ENCODE data around the gene INVS. TPM values are rescaled to one million over a fixed set of nuclear protein-coding genes. Genes with fewer than 3 reads are reported as not detected.
"Not testable (repeated sequence)": the region's sequence is repeated elsewhere in the genome, so short reads cannot be mapped to it uniquely, and the experiment has no call there.

The INVS gene
- total RNA-seq, 6 donors from 2014 or later: 14.7 to 43.0 (median 23.3) TPM

DNA sequence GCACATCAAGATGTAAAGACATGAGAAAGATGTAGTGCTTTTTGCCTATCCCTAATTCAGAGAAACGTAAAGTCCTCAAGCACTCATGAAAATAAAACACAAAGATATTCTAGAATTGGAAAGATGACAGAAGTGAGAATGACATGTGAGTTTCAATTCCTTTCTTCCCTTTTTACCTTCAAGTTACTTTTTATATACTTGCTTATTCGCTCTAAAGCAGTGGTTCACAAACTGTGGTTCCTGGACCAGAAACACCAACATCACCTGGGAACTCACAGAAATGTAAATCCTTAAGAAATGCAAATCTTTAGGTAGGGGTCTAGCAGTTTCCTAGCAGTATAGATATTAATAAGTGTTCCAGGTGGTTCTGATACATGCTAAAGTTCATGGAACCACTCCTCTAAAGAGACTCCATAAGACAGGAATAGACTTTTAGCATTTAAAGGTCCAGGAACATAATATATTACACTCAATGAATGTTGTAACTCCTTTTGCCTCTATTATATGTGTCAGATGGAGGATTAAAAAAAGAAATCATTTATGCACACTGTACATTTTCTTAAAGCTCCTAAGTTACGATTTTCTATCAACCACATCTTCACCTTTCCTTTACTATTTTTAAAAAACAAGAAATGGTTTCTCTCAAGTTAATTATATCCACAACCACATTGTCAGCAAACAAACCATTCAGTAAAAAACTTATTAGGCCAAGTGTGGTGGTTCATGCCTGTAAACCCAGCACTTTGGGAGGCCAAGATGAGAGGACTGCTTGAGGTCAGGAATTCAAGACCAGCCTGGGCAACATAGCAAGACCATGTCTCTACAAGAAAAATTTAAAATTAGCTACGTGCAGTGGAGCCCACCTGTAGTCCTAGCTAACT lies 40.1 kb upstream of the INVS start:
- WGBS, 2 donors: 84 to 91% methylated on average over 4 of the region's 4 CpGs
- ATAC-seq (ENCODE audit: low FRiP score in 2 of 2): no peak

DNA sequence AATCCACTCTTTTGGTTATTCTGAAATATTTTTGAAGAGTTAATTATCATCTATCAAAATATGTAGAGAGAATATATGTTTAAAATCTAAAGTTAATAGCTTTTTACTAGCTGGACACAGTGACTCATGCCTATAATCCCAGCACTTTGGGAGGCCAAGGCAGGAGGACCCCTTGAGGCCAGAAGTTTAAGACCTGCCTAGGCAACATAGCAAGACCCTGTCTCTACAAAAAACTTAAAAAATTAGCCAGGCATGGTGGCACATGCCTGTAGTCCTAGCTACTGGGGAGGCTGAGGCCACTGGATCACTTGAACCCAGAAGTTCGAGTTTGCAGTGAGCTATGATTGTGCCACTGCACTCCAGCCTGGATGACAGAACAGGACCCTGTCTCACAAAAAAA lies 36.4 kb upstream of the INVS start:
- WGBS, 2 donors: 92 to 100% methylated on average over 1 of the region's 1 CpG
- peaks cover 0 to 10% (median 10%) of the 10 kb centered on the region in 4 donors for H3K4me1 ChIP-seq
- DNase-seq; H3K4me3 ChIP-seq; ATAC-seq (ENCODE audit: low FRiP score in 2 of 2); H3K27ac ChIP-seq; H3K27me3 ChIP-seq; H3K9me3 ChIP-seq: not testable (repeated sequence)
- H3K36me3 ChIP-seq: peaks cover 0 to 16% (median 8%) of the 10 kb centered on the region in 4 donors

More for the DNA sequence above, 40.1 kb upstream of the INVS start:
- Histone ChIP-seq H3K36me3 (peaks cover 0 to 31% (median 8%) of the 10 kb centered on the region in 4 donors), H3K4me3 (no peak overlapping the region), H3K9me3 (no peaks in the 10 kb centered on the region), H3K27me3 (no peaks in the 10 kb centered on the region), H3K4me1 (peaks cover 0 to 3% (median 0%) of the 10 kb centered on the region in 4 donors), H3K27ac (no peak overlapping the region)
- no peak for DNase-seq
- TF ChIP-seq POLR2AphosphoS5 (IDR thresholded peaks at IDR 0.05) (no peak), POLR2A (IDR thresholded peaks at IDR 0.05) (no peak), EP300 (IDR thresholded peaks at IDR 0.05) (no peak)
- TF ChIP-seq, protein P1, sequence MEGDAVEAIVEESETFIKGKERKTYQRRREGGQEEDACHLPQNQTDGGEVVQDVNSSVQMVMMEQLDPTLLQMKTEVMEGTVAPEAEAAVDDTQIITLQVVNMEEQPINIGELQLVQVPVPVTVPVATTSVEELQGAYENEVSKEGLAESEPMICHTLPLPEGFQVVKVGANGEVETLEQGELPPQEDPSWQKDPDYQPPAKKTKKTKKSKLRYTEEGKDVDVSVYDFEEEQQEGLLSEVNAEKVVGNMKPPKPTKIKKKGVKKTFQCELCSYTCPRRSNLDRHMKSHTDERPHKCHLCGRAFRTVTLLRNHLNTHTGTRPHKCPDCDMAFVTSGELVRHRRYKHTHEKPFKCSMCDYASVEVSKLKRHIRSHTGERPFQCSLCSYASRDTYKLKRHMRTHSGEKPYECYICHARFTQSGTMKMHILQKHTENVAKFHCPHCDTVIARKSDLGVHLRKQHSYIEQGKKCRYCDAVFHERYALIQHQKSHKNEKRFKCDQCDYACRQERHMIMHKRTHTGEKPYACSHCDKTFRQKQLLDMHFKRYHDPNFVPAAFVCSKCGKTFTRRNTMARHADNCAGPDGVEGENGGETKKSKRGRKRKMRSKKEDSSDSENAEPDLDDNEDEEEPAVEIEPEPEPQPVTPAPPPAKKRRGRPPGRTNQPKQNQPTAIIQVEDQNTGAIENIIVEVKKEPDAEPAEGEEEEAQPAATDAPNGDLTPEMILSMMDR (IDR thresholded peaks at IDR 0.05): no peak

DNA sequence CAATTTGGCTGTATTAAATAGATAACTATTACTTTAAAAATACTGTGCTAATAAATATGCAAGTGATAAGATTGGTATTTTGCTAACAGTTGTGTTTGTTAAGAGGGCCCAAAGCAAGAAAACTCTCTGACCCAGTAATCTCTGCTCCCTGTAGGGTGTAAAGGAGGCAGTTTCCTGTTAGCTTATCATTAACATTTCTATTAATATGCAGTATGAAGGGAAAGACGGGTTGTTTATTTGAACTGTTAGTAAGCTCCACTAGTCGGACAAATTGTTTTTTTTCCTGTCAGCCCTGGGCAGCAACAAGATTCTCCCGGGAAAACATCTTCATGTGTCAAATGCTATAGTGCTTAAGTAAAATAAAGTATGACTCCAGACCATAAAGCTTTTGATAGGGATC lies 35.9 kb upstream of the INVS start:
- H3K27ac ChIP-seq: no peak overlapping the region
- ATAC-seq (ENCODE audit: low FRiP score in 2 of 2) (no peak), DNase-seq (no peak)
- H3K4me1 ChIP-seq: peaks cover 0 to 10% (median 10%) of the 10 kb centered on the region in 4 donors
- no peak overlapping the region for H3K4me3 ChIP-seq
- peaks cover 0 to 12% (median 8%) of the 10 kb centered on the region in 4 donors for H3K36me3 ChIP-seq
- no peak for TF ChIP-seq POLR2A (IDR thresholded peaks at IDR 0.05)
- TF ChIP-seq EP300 (IDR thresholded peaks at IDR 0.05): no peak
- TF ChIP-seq, protein P1 (IDR thresholded peaks at IDR 0.05): no peak
- TF ChIP-seq POLR2AphosphoS5 (IDR thresholded peaks at IDR 0.05): no peak
- H3K27me3 ChIP-seq: no peaks in the 10 kb centered on the region
- WGBS, 2 donors: 43 to 52% methylated on average over 3 of the region's 3 CpGs
- no peaks in the 10 kb centered on the region for H3K9me3 ChIP-seq

DNA sequence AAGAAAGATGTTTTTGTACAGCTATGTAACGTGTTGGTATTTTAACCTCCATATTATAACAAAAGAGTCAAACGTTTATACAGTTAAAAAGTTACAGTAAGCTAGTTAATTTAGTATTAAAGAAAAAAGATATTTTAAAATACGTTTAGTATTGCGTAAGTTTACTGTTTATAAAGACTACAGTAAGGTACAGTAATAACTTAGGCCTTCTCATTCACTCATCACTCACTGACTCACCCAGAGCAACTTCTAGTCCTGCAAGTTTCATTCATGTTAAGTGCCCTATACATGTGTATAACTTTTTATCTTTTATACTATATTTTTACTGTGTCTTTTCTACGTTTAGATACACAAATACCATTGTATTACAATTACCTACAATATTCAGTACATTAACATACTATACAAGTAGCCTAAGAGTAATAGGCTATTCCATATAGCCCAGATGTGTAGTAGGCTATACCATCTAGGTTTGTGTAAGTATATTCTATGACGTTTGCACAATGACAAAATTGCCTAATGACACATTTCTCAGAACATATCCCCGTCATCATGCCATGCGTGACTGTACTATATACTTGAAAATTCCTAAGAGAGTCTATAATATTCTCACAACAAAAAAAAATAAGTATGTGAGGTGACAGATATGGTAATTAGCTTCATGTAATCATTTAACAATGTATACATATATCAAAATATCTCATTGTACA lies 34.0 kb upstream of the INVS start:
- ATAC-seq (ENCODE audit: low FRiP score in 2 of 2) (no peak), DNase-seq (no peak)
- H3K4me1 ChIP-seq: peaks cover 0 to 10% (median 10%) of the 10 kb centered on the region in 4 donors
- no peaks in the 10 kb centered on the region for H3K27me3 ChIP-seq
- WGBS, 2 donors: 76 to 77% methylated on average over 8 of the region's 8 CpGs
- TF ChIP-seq POLR2A (IDR thresholded peaks at IDR 0.05) (no peak), POLR2AphosphoS5 (IDR thresholded peaks at IDR 0.05) (no peak), EP300 (IDR thresholded peaks at IDR 0.05) (no peak)
- TF ChIP-seq, protein P1 (IDR thresholded peaks at IDR 0.05): no peak
- no peaks in the 10 kb centered on the region for H3K9me3 ChIP-seq
- no peaks in the 10 kb centered on the region for H3K36me3 ChIP-seq
- H3K27ac ChIP-seq: no peak overlapping the region
- H3K4me3 ChIP-seq: no peak overlapping the region

DNA sequence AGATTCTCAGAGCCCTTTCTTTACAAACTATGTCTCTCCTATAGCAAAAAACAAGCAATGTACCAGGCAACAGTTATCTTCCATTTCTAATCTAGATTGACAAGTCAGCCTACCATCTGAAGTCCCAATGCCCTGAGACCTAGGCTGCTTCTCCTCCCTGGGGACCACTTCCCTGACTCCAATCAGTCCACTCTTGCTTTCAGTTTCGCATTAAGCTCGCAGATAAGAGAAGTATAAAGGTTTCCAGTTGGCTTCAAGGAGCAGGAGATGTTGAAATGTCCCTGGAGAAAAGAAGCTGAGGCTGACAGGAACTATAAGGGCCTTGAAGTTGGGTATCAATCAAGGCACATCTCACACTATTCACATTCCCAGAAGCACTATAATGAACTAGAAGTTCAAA lies 32.5 kb upstream of the INVS start:
- H3K27me3 ChIP-seq: no peaks in the 10 kb centered on the region
- WGBS, 2 donors: 26 to 34% methylated on average over 2 of the region's 2 CpGs
- no peak overlapping the region for H3K4me3 ChIP-seq
- ATAC-seq (ENCODE audit: low FRiP score in 2 of 2) (peak in 1 of 2 donors; percentile 53), DNase-seq (no peak)
- peak overlapping the region; percentile 2 to 75 (median 24) for H3K27ac ChIP-seq
- TF ChIP-seq, protein P1 (IDR thresholded peaks at IDR 0.05): no peak
- no peaks in the 10 kb centered on the region for H3K9me3 ChIP-seq
- peaks cover 4 to 10% (median 10%) of the 10 kb centered on the region in 4 donors for H3K4me1 ChIP-seq
- no peaks in the 10 kb centered on the region for H3K36me3 ChIP-seq

DNA sequence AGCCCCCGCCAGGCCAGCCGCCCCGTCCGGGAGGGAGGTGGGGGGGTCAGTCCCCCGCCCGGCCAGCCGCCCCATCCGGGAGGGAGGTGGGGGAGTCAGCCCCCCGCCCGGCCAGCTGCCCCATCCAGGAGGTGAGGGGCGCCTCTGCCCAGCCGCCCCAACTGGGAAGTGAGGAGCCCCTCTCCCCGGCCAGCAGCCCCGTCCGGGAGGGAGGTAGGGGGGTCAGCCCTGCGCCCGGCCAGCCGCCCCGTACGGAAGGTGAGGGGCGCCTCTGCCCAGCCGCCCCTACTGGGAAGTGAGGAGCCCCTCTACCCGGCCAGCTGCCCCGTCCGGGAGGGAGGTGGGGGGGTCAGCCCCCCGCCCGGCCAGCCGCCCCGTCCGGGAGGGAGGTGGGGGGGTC lies 31.1 kb upstream of the INVS start:
- H3K4me1 ChIP-seq: peaks cover 4 to 10% (median 10%) of the 10 kb centered on the region in 4 donors
- not testable (repeated sequence) for H3K27me3 ChIP-seq; ATAC-seq (ENCODE audit: low FRiP score in 2 of 2); H3K27ac ChIP-seq; H3K9me3 ChIP-seq; H3K4me3 ChIP-seq; H3K36me3 ChIP-seq
- WGBS, 2 donors: 98% methylated on average over 10 of the region's 30 CpGs; no CpG with 5 or more reads in 1 of the 2 donors
- peak in 1 of 2 donors; percentile 60 for DNase-seq

DNA sequence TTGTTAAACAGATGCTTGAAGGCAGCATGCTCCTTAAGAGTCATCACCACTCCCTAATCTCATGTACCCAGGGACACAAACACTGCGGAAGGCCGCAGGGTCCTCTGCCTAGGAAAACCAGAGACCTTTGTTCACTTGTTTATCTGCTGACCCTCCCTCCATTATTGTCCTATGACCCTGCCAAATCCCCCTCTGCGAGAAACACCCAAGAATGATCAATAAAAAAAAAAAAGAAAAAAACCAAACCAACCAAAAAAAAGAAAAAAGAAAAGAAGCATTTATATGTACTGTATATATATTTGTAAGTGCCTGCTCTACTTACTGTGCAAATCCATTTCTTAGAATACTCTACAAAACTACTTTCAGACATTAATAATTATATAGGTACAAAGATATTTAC lies 30.0 kb upstream of the INVS start:
- not testable (repeated sequence) for H3K27me3 ChIP-seq; ATAC-seq (ENCODE audit: low FRiP score in 2 of 2); H3K27ac ChIP-seq; DNase-seq; H3K4me3 ChIP-seq; H3K9me3 ChIP-seq; H3K36me3 ChIP-seq
- peaks cover 4 to 10% (median 8%) of the 10 kb centered on the region in 4 donors for H3K4me1 ChIP-seq
- WGBS, 2 donors: 67 to 86% methylated on average over 1 of the region's 3 CpGs

Data from upper lobe of left lung (tissue), 6 donors.